ENCODE results near the gene KLHL15.
"Not testable (repeated sequence)": the region's sequence is repeated elsewhere in the genome, so short reads cannot be mapped to it uniquely, and the experiment has no call there.

Gene KLHL15

DNA sequence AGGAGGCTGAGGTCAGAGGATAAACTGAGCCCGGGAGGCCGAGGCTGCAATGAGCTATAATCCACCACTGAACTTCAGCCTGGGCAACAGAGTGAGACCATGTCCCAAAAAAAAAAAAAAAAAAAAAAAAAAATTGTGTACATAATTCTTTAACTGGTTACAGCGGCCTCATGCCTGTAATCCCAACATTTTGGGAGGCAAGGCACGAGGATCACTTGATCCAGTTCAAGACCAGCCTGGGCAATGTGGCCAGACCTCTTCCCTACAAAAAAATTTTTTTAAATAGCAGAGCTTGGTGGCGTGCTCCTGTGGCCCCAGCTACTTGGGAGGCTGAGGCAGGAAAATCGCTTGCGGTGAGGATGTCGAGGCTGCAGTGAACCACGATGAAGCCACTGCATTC lies 9.3 kb downstream of the KLHL15 start:
- no peak for DNase-seq

DNA sequence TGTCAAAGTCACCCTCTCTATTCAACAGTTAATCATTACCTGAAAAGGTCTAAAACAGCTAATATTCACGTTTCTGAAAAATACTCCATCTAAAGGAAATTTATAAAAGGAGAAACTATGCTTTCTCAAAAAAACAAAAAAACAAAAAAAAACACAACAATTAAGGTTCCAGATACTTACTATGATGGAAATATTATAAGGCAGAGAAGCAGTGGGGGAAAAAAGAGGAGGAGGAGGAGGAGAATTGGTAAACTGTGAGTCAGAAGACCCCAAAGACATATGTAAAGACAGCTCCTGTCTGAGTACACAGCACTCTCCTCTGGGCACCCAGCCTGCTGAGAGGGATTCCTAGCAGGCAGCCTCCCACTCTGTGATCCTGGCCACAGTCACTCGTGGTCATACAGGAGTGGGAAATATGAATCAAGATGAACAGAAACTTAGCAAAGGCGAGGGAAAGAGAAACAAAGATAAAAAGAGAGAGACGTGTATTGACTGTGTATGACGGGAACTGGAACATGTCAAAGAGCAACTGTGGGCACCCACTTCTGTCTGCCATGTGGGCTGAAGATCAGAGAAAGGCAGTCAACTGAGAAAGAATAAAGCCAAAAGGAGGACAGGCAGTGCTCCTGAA lies 12.5 kb downstream of the KLHL15 start:
- DNase-seq: no peak

DNA sequence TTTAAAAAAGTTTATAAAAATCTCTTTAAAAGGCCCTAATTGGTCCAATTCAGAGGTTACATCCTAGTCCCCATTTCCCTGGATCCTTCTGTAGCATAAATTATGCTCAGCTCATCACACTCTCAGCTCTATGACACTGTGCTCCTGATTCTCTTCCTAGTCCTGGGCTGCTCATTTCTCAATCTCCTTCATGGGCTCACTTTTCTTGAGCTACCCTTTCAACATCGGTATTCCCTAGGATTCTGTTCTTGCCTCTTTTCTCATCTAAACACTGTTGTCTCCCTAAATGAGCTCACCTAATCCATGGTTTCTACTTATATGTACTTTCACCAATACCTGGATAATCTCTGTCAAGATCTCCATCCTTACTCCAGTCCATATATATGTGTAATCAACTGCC lies 14.7 kb downstream of the KLHL15 start:
- DNase-seq: no peak

DNA sequence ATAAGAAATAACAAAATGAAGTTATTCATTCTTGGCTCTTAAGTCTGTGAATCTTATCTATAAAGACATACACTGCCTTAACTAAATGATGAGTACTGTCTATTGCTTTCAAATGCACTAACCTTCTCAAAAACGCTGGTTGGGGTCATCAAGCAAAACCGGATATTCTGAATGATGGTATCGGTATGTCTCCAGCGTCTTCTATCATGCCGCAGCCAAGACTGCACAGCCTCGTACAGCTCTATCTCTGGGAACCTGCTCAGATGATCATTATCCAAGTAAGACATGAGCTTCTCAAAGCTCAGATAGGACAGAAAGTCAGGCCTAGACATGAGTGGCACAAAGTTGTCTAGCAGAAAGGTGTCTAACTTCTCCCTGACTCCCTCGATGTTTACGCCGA lies 21.1 kb downstream of the KLHL15 start:
- no peak for DNase-seq

DNA sequence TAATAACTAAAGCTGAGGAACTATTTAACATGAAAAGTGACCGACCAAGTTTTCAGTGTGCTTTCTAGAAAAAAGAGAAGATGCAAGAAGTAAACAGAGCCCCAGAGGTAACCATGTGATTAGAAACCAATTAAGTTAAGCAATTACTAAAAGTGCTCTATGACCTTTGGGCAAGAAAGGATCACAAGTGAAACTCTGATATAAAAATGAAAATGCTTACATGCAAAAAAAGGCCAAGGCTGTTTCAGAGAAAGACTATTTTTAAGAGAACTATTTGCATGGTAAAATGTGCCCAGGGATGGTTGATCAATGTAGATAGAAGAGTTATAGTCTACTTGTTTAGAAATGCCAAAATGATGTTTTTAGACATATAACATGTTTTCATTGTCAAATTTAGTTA lies 22.0 kb downstream of the KLHL15 start:
- no peak for DNase-seq

DNA sequence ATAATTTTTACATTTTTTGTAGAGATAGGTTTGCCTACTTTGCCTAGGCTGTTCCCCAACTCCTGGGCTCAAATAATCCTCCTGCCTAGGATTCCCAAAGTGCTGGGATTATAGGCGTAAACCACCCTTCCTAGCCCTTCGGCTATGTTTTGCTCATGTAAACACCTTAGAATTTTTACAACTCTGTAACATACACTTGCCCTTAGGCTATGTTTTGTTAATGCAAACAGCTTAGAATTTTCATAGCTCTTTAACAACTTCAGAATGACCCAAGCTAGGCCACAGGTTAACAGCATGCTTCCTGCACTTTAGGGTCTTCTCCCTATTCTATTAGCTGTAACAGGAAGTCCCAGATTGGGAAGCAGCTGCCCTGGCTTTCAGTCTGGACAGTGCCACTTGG lies 24.2 kb downstream of the KLHL15 start:
- no peak for DNase-seq

DNA sequence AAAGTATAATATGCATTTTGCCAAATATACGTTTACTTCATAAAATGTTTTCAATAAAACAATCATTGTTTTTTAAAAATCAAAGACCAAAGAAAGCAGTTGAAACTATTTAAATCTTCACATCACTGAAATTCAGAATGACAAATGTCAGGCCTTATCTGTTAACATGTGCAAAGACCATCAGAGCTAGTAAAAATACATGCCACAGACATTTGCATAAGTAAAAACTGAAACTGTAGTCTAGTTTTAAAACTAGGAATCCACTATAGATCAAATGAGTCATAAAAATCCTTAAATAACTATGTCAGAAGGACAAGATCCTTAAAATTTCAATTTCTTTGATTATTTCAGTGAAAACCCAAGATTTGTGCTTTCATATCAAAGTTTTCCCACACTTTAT lies 24.8 kb downstream of the KLHL15 start:
- no peak for DNase-seq

DNA sequence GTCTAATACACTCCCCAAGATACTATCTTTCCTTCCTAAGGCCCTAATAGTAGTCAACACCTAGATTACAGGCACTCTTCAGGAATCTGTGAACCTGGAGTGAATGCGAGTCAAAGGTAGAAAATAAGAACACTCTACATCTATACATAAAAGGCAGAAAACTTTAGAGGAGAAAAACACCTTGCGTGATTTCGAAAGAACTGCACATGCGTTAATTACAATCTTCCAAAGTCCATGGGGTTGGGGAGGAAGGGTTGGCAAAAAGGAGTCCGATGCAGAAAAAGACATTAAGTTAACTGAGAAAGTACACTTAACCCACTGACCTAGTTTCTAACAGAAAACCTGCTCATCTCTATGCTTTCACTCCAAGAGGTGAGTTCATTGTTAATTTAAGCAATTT lies 27.3 kb downstream of the KLHL15 start:
- no peak for DNase-seq

DNA sequence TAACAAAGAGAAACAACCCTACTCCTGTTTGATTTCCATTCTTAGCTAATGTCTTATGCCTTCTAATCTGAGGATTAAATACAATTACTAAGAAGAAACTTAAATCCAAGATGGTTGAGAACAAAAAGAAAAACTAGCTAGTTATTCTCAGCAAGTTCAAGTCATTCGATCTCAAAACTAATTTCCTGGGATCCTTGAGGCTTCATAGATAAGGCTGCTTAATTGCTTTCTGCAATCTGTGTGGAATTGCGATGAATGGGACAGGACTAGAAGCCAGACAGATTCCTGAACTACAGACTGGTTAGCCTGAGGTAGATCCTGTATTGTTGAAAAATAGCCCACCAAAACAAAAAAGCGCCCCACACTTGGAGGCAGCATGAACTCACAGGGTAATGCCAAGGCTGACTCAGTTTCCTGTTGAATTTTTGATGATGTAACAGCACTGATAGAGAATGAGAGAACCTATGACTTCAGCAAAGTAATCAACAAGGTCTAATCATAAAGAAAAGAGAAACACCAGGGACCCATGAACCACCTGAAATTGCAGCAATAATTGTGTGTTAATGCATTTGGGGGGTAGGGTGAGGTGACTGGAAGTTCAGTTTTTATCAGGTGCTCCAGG lies 33.9 kb downstream of the KLHL15 start:
- no peak for DNase-seq

DNA sequence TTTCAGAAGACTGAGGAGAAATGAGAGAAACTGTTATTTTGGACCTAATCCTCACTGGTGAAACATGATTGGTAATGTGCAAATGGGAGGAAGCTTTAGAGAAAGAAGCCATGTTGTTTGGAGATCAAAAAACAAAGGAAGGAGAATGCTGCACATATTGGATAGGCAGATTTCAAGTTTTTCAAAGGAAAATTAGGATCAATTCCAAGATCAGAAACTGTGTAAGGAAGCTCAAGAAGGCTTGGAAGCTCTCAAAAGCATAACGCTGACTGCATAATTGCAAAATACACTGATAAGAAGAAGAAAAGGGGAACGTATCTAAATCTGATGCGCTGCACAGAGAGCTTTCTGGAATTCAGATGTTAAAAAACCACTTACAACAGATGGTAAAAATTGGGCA lies 34.6 kb downstream of the KLHL15 start:
- DNase-seq: no peak

DNA sequence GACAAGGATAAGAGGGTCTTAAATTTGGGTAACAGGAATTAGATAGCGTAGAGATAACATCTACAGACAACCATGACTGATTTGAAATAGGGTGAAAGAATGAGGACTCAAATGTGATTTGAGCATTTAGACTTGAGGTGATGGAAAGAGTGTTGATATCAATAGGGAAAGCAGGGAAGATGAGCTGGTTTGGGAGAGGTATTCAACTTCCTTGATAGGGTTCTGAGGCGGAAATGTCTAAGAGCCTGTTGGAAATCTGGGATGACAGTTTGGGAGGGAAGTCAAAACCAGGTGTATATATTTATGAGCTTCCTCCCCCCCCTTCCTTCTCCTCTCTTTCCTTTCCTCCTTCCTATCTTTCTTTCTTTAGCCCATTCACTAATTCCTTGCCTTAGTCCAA lies 36.5 kb downstream of the KLHL15 start:
- DNase-seq: no peak

DNA sequence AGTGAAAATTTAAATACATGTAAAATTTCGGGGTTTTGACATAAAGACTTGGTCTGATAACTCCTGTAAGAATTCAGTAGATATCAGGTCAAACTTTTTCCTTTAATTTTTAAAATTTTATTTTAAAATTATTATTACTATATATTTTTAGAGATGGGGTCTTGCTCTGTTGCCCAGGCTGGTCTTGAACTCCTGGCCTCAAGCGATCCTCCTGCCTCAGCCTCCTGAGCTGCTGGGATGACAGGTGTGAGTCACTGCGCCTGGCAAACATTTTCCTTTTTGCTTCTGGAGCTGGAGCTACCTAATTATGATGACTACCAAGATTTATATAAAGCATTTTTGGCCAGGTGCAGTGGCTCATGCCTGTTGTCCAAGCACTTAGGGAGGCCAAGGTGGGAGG lies 37.3 kb downstream of the KLHL15 start:
- no peak for DNase-seq

DNA sequence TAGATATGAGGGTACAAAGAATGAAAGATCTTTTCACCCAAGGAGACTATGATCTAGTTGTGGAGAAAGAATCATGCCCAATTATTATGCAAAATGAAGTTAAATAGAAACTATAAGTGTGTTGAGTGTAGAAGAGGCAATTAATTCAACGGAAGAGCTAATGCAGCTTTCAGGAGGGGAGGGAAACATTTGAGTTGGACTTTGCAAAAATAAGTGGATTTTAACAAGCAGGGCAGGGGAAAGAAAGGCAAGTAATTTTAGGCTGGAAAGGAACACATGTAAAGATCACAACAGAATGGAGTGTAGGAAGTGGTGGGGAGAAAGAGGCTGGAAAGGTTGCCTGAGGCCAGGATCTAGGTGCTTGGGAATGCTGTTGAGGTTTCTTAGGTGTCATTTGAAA lies 44.1 kb downstream of the KLHL15 start:
- DNase-seq: no peak

DNA sequence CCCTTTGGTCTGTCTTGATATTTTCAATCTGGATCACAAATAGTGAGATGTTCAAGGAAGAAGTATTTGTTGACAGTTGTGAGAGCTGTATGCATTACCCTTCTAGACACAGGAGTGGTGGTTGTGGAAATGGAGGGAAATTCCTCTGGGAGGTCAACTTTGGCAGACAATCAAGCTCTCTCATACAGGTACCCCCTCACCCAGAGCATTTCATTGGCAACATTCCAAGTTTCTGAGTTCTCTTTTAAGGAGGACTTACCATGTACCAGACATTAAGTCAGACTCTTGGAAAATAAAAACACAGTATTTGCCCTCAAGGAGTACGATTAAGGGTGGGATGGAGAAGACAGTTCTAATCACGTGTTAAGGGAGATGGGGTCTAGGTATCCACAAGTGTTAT lies 45.3 kb downstream of the KLHL15 start:
- no peak for DNase-seq

DNA sequence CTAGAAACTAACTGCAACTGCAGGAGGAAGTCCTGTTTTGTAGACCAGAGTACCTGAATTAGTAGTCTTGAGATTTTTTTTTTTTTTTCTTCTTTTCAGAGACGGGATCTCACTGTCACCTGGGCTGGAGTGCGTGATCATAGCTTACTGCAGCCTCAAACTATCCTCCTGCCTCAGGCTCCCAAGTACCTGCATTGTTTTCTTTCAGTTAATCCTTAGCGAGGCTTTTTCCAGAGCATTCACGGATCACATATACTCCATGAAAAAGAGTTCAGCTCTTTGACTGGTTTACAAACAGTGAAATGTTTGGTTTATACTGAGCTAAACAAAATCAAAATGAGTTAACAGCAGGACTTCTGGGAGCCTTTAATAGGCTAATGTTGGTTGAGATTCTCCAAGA lies 45.8 kb downstream of the KLHL15 start:
- no peak for DNase-seq

DNA sequence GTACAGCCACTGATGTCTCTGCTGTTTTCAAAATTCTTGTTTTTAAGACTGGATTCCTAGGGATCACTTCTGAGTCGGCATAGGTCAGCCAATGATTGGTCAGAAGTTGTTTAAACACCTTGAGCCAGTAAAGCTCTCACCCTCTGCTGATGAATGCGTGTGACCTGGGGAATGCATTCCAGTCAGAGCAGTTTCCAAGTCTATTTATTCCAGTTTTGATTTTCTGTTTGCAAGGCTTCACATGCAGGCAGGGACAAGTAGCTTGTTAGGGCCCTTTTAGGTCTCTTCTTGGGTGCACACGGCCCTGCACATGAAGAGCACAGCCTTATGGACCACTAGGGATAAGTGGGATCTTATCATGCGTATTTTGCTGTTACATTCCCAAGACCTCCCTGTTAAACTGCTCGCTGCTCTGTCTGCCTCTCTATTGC lies 47.0 kb downstream of the KLHL15 start:
- no peak for DNase-seq

DNA sequence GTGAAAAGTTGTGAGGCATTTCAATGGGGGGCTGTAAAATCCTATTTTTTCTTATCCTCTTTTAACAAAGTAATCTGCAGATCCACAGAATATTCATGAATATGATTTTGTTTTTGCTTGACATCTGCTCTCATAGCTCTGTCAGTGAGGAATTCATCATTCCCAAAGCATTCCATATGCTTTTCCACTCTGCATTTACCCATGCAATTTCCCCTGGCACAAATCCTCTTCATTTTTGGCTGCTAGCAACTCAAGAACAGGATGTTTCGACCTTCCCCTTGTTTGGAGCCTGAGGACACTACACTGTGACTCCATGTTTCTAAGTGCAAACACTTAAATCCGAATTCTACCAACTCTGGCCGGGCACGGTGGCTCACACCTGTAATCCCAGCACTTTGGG lies 48.5 kb downstream of the KLHL15 start:
- DNase-seq: no peak

DNA sequence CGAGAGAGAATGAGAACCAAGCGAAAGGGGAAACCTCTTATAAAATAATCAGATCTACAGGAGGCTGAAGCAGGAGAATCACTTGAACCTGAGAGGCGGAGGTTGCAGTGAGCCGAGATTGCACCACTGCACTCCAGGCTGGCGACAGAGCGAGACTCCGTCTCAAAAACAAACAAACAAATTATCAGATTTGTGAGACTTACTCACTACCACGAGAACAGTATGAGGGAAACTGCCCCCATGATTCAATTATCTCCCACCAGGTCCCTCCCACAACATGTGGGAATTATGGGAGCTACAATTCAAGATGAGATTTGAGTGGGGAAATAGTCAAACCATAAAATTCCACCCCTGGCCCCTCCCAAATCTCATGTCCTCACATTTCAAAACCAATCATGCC lies 61.4 kb downstream of the KLHL15 start:
- not testable (repeated sequence) for DNase-seq

DNA sequence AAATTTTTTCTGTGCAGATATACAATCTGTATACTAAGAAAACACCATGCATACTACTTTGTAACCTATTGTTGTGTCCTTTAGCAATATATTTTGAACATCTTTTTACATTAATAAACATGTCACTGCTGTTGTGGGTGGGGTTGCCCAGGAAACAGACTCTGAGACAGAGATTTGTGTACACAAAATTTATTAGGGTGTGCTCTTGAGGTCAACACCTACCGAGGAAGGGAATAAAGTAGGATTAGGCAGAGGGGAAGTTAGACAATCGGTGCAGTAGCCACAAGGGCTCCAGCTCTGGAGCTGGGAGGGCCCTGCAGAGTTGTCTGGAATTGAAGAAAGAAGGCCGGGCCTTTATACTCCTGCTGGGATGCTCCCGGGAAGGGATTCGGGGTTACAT lies 62.8 kb downstream of the KLHL15 start:
- DNase-seq: no peak

DNA sequence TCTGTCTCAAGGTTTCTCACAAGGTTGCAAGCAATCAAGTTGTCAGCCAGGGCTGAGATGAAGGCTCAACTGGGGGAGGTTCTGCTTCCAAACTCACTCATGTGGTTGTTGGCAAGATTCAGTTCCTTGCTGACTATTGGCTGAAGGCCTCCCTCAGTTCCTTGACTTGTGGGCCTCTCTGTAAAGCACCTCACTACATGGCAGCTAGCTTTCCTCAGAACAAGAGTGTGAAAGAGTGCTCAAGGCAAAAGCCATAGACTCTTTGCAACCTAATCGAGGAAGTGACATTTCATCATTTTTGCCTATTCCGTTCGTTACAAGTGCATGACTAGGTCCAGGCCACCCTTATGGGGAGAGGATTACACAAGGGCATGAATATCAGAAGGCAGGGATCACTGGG lies 67.2 kb downstream of the KLHL15 start:
- DNase-seq: no peak

DNA sequence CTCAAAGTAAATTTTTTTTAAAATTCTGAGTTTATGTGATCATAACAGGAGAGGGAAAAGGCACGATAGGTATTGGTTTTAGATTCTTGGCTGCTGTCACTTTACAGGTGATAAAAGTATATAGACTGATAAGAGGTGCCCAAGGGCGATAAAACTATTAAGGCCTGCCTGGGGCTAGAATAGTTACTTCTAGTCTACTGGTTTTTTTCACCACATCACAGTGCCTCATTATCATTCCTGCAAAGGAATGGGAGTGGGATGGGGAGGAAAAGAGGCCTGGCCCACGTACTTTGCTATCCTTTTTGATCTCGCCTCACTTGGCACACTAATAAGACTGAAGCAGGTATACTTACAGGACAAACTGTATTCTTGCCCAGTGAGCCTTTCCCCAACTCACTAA lies 72.6 kb downstream of the KLHL15 start:
- DNase-seq: no peak

DNA sequence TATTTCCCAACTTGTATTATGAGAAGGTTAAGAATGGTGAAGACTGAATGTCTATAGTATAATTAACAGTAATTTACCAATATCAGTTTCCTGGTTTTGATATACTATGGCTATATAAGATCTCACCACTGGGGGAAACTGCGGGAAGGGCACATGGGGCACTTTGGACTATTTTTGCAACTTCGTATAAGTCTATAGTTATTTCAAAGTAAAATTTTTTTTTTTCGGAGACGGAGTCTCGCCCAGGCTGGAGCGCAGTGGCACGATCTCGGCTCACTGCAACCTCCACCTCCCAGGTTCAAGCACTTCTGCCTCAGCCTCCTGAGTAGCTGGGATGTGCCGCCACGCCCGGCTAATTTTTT lies 73.1 kb downstream of the KLHL15 start:
- no peak for DNase-seq

DNA sequence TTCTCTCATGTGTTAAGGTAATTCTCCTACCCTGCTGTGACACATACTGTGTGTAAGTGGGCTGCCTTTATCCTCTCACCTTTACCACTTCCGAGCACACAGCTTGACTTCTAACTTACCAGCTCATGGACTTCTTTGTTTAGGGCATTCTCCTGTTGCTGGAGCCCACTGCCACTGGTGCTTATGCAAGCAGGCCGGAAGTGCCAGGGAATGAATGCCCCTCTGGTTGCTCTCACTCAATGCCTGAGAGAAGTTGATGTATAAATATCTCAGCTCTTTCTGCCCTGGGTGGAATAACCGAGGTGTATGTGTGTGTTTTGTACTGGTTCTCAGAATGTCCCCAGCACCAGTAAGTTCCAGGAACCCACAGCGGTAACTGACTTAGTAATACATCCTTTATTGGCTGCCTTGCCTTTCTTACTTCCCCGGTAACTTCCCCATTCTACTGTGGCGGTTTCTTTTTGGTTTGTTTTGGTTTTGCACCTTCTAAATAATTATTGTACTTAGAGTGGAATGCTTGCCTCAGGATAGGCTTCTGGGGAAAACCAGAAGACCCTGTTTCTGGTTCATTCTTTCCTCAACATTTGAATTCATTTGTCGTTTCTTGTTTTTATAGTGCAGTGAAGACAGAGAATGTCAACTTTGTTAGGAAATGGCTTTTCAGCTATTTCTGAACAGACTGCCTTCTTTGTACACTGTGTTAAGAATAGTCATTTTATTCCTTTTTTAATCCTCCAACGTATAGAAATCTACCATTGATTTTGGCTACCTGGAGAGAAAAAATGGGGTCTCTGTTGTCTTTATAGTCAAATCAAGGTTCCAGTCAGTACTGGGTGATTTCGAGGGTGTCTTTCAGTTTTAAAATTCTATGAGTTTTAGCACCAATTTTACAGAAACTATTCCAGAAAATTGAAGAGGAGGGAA lies 73.7 kb downstream of the KLHL15 start:
- no peak for DNase-seq

DNA sequence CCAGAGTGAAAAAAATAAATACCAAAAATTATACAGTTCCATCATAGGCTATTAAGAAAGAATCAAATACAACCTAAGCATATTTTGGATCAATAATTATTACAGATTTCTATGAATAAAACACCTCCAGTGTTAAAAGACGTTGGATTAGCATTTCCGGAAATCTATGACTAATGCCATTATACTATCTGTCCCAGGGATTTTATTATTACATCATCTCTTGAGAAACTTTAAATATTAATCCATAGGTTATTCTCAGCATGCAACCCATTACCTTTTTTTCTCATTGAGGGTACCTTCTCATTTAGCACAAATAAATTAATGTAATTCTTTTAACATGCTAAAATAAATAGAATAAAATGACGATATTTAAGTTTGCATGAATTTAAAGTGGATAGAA lies 74.6 kb downstream of the KLHL15 start:
- DNase-seq: no peak

Measured in retina (tissue), 1 donor.